ENCODE data around the gene UST. TPM values are rescaled to one million over a fixed set of nuclear protein-coding genes. Genes with fewer than 3 reads are reported as not detected.

UST gene
- total and polyA plus RNA-seq, 4 donors, result 0.24 to 2.7 (median 0.87) TPM

- DNase-seq (ENCODE audit: low spot score), result no peak
- Histone ChIP-seq H3K9ac (ENCODE audit: low read depth in 1 of 2, low read length in 2 of 2) (no peak overlapping the region), H3K9me3 (ENCODE audit: control insufficient read depth in 4 of 4, low read length in 3 of 4) (peaks cover 0 to under 1% (median 0%) of the 10 kb centered on the region in 4 donors), H3K27ac (ENCODE audit: low read depth in 1 of 2, low read length in 2 of 2) (no peak overlapping the region), H3K4me3 (ENCODE audit: low read depth in 1 of 3, low read length in 3 of 3) (no peak overlapping the region), H3K27me3 (ENCODE audit: control insufficient read depth in 4 of 4, insufficient read depth in 4 of 4, low read length in 3 of 4) (no peaks in the 10 kb centered on the region), H3K36me3 (ENCODE audit: control insufficient read depth in 4 of 4, insufficient read depth in 3 of 4, low read depth in 1 of 4, low read length in 3 of 4) (no peaks in the 10 kb centered on the region), H3K4me1 (ENCODE audit: control insufficient read depth in 4 of 4, insufficient read depth in 4 of 4, low read length in 3 of 4) (no peaks in the 10 kb centered on the region)
- 79% methylated on average over 3 of the region's 3 CpGs for WGBS
- no peak for TF ChIP-seq HNF4G (IDR thresholded peaks at IDR 0.05)
- no peak for TF ChIP-seq REST (IDR thresholded peaks at IDR 0.05)
- TF ChIP-seq FOXA2 (IDR thresholded peaks at IDR 0.05), result no peak
- no peak for TF ChIP-seq NR2F2 (IDR thresholded peaks at IDR 0.05)
- TF ChIP-seq ZBTB33 (IDR thresholded peaks at IDR 0.05), result no peak
- TF ChIP-seq GABPA (IDR thresholded peaks at IDR 0.05 in 1 of 2, conservative IDR thresholded peaks at IDR 0.05 in 1 of 2), result no peak
- TF ChIP-seq RAD21 (IDR thresholded peaks at IDR 0.05), result no peak
- no peak for TF ChIP-seq YY1 (IDR thresholded peaks at IDR 0.05)
- TF ChIP-seq TAF1 (conservative IDR thresholded peaks at IDR 0.05), result no peak
Observed at GRCh38 chr6:149093643-149094042, 346.8 kb downstream of the UST start.

GRCh38 chr6:149094156-149094555 is 347.3 kb downstream of the UST start:
- Histone ChIP-seq H3K27me3 (ENCODE audit: control insufficient read depth in 4 of 4, insufficient read depth in 4 of 4, low read length in 3 of 4) (no peaks in the 10 kb centered on the region), H3K4me3 (ENCODE audit: low read depth in 1 of 3, low read length in 3 of 3) (no peak overlapping the region), H3K9me3 (ENCODE audit: control insufficient read depth in 4 of 4, low read length in 3 of 4) (peaks cover 0 to 6% (median 0%) of the 10 kb centered on the region in 4 donors), H3K36me3 (ENCODE audit: control insufficient read depth in 4 of 4, insufficient read depth in 3 of 4, low read depth in 1 of 4, low read length in 3 of 4) (no peaks in the 10 kb centered on the region), H3K9ac (ENCODE audit: low read depth in 1 of 2, low read length in 2 of 2) (no peak overlapping the region), H3K27ac (ENCODE audit: low read depth in 1 of 2, low read length in 2 of 2) (no peak overlapping the region), H3K4me1 (ENCODE audit: control insufficient read depth in 4 of 4, insufficient read depth in 4 of 4, low read length in 3 of 4) (no peaks in the 10 kb centered on the region)
- TF ChIP-seq HNF4G (IDR thresholded peaks at IDR 0.05) (no peak), HNF4A (conservative IDR thresholded peaks at IDR 0.05) (no peak), TAF1 (conservative IDR thresholded peaks at IDR 0.05) (no peak), FOXA1 (IDR thresholded peaks at IDR 0.05) (no peak), ATF3 (IDR thresholded peaks at IDR 0.05) (no peak)
- DNase-seq (ENCODE audit: low spot score), result no peak
- 78% methylated on average over 3 of the region's 3 CpGs for WGBS

- Histone ChIP-seq H3K36me3 (ENCODE audit: control insufficient read depth in 4 of 4, insufficient read depth in 3 of 4, low read depth in 1 of 4, low read length in 3 of 4) (no peaks in the 10 kb centered on the region), H3K9ac (ENCODE audit: low read depth in 1 of 2, low read length in 2 of 2) (no peak overlapping the region), H3K27ac (ENCODE audit: low read depth in 1 of 2, low read length in 2 of 2) (no peak overlapping the region), H3K4me1 (ENCODE audit: control insufficient read depth in 4 of 4, insufficient read depth in 4 of 4, low read length in 3 of 4) (no peaks in the 10 kb centered on the region), H3K9me3 (ENCODE audit: control insufficient read depth in 4 of 4, low read length in 3 of 4) (peaks cover 0 to 6% (median 0%) of the 10 kb centered on the region in 4 donors), H3K27me3 (ENCODE audit: control insufficient read depth in 4 of 4, insufficient read depth in 4 of 4, low read length in 3 of 4) (no peaks in the 10 kb centered on the region), H3K4me3 (ENCODE audit: low read depth in 1 of 3, low read length in 3 of 3) (no peak overlapping the region)
- TF ChIP-seq EGR1 (IDR thresholded peaks at IDR 0.05; ENCODE audit: low read depth in 2 of 2) (no peak), REST (IDR thresholded peaks at IDR 0.05) (no peak), SP1 (IDR thresholded peaks at IDR 0.05) (no peak)
- no peak for DNase-seq (ENCODE audit: low spot score)
- WGBS, result 72% methylated on average over 2 of the region's 2 CpGs
Observed at GRCh38 chr6:149094934-149095351, 348.1 kb downstream of the UST start.
